GOT3 (cell line): ENCODE measurements around the gene KIF1B.
"Not testable (repeated sequence)": the region's sequence is repeated elsewhere in the genome, so short reads cannot be mapped to it uniquely, and the experiment has no call there.

Experiments
- DNase-seq: peaks from one replicate; lab custom pipeline; 2025; ENCODE audit warnings: mixed read lengths; lab: John Stamatoyannopoulos, UW

Gene KIF1B

GRCh38 chr1:10236405-10237156 lies 26.2 kb downstream of the KIF1B start:
- DNase-seq, result no peak

- no peak for DNase-seq
These were observed 26.8 kb downstream of the KIF1B start for GRCh38 chr1:10237157-10237539.

DNA sequence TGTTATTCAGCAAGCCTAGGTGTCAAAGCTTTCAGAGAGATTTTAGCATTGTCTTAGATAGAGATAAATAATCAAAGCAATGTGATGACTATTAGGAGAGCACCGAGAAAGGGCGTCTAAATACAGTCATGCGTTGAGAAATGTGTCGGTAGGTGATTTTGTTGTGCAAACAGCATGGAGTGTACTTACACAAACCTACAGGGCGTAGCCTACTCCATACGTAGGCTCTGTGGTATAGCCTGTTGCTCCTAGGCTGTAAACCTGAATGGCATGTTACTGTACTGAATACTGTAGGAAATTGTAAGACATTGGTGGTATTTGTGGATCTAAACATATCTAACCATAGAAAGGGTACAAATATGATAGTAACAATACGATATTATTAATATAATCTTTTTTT lies 31.8 kb downstream of the KIF1B start:
- DNase-seq, result no peak

DNA sequence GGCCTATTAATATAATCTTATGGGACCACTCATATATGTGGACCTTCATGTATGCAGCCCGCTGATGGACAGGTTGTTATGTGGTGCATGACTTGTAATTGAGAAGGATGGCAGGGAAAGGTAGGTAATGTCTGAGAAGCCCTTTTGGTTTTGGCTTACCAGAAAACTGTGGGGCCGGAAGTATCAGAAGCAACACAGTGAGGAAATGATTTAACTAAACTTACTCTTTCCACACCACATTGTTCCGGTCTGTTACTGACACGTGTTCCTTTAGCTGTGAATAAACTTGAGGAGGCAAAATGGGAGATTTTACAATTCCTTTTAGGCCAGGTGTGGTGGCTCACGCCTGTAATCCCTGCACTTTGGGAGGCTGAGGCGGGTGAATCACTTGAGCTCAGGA lies 32.4 kb downstream of the KIF1B start:
- no peak for DNase-seq

- no peak for DNase-seq
These were observed 35.3 kb downstream of the KIF1B start for GRCh38 chr1:10245674-10246073.

GRCh38 chr1:10249808-10250457 lies 39.6 kb downstream of the KIF1B start:
- no peak for DNase-seq

DNA sequence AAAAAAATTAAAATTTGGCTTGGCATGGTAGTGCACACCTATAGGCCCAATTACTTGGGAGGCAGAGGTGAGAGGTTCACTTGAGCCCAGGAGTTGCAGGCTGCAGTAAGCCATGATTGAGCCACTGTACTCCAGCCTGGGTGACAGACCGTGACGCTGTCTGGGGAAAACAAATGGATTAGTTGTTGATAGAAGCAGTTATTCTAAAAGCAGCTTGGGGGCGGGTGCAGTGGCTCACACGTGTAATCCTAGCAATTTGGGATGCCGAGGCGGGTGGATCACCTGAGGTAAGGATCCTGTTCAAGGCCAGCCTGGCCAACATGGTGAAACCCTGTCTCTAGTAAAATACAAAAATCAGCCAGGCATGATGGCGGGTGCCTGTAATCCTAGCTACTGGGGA lies 40.3 kb downstream of the KIF1B start:
- no peak for DNase-seq

DNA sequence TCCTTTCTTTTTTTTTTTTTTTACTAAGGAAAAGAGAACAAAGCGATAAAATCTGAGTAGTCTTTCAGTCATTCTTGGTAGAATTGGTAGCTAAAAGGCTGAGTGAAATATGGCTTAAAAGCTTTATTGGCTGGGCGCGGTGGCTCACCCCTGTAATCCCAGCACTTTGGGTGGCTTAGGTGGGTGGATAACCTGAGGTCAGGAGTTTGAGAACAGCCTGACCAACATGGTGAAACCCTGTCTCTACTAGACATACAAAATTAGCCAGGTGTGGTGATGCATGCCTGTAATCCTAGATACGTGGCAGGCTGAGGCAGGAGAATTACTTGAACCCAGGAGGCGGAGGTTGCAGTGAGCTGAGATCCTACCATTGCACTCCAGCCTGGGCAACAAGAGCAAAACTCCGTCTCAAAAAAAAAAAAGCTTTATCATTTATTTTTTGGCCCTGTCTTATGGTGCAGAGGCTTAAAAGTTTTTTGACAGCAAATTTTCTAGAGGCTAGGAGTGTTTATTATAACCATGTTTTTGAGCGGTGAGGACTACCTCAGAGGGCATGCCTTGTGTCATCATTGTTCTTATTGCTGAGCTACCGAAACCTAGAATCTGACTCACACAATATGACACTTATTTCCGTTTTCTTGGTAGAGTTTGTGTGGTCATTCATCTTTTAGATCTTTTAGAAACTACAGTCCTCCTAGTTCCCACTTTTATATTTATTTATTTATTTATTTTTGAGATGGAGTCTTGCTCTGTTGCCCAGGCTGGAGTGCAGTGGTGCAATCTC lies 41.1 kb downstream of the KIF1B start:
- DNase-seq, result not testable (repeated sequence)

DNA sequence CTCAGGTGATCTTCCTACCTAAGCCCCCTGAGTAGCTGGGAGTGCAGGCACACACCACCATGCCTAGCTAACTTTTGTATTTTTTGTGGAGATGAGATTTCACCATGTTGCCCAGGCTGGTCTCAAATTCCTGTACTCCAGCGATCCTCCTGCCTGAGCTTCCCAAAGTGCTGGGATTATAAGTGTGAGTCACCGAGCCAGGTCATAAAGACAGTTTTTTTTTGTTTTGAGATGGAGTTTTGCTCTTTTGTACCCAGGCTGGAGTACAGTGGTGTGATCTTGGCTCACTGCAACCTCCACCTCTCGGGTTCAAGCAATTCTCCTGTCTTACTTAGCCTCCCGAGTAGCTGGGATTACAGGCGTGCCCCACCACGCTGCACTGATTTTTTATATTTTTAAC lies 42.1 kb downstream of the KIF1B start:
- DNase-seq, result no peak

GRCh38 chr1:10253149-10253548 lies 42.8 kb downstream of the KIF1B start:
- no peak for DNase-seq

GRCh38 chr1:10253755-10254154 lies 43.4 kb downstream of the KIF1B start:
- DNase-seq, result no peak

GRCh38 chr1:10257851-10258250 lies 47.5 kb downstream of the KIF1B start:
- DNase-seq, result no peak

DNA sequence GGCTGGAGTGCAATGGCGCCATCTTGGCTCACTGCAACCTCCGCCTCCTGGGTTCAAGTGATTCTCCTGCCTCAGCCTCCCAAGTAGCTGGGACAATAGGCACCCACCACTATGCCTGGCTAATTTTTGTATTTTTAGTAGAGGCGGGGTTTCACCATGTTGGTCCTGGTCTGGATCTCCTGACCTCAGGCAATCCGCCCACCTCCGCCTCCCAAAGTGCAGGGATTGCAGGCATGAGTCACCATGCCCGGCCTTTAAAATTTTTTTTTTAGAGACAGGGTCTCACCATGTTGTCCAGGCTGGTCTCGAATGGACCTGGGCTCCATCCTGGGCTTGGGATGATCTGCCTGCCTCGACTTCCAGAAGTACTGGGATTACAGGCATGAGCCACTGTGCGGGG lies 49.2 kb downstream of the KIF1B start:
- not testable (repeated sequence) for DNase-seq

DNA sequence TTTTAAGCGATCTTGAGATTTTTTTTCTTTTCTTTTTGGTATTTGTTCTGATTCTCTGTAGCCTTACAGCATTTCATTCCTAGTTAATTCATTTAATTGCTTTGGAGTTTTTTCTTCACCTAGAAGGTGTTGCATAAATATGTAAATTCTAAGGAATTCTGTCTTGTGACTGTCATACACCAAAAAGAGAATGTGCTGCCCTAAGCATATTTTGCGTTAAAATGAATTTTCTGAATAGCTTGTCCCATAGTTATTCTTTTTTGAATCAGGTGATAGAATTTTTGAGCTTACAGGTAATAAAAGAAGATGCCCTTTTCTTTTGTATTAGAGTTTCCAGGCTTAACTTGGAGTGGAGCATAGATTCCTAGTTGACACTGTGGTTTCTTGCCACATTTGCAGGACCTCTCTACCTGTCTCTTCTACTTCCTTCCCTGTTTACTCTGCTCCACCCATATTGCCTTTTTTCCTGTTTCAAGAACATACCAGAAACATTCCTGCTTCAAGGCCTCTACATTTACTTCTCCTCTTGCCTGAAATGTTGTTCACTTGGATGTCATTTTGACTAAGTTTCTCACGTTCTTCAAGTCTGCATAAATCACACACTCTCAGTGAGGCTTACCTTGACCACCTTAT lies 53.2 kb downstream of the KIF1B start:
- DNase-seq, result no peak

- no peak for DNase-seq
These were observed 54.7 kb downstream of the KIF1B start for GRCh38 chr1:10265027-10265426.

DNA sequence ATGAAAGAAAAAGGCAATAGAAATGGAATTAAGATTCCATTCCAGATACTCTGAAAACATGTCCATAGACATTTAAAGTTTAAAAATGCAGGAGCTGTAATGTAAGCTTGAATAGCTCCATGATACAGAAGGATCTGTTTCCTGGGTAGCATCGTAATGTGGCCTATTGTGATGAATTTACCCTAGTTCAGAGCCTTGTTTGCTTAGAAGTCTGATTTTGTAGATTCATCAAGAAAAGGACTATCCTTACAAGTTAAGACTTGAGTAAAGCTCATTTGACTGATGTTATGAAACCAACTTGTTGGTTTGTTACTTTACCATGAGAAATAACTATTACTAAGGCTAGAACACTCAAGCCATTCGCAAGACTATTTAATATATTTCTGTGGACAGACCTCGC lies 55.5 kb downstream of the KIF1B start:
- no peak for DNase-seq

- no peak for DNase-seq
These were observed 56.9 kb downstream of the KIF1B start for GRCh38 chr1:10267319-10267718.

DNA sequence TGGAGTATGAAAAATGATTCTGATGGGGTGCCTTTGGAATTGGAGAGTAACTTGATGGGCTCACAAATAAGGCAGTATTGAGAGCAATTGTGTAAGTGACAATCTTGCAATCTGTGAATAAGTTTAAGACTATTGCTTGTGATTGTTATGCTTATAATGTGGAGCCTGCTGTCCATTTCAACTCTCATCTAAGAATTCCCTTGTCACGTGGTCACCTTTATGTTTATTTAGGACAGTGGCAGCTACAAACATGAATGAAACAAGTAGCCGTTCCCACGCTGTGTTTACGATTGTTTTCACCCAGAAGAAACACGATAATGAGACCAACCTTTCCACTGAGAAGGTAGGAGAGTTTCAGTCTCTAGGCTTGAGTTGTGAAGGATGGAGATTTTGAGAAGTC lies 57.6 kb downstream of the KIF1B start:
- no peak for DNase-seq

GRCh38 chr1:10271090-10271489 lies 60.7 kb downstream of the KIF1B start:
- no peak for DNase-seq

DNA sequence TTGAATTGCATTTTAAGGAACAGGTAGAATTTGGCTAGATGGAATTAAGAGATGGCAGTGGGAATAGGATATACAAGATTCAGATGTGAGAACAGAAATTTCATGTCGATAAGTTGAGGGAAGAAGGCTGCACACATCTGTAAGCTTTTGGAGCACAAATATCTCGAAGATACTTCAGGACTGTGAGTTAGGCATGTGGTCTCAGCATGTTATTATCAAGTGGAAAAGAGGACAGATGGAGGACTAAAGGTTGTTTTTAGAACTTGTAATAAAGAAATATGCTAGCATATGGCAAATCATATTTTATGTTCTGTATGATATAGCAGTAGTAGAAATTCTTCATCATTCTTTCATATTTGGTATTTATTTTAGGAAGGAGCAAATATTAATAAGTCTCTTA lies 61.5 kb downstream of the KIF1B start:
- no peak for DNase-seq

- DNase-seq, result no peak
These were observed 61.9 kb downstream of the KIF1B start for GRCh38 chr1:10272274-10272673.

- no peak for DNase-seq
These were observed 68.5 kb downstream of the KIF1B start for GRCh38 chr1:10278880-10279279.
